HepG2 (cell line): Measurements from ENCODE around the gene BCLAF1. TPM values are rescaled to one million over a fixed set of nuclear protein-coding genes. Genes with fewer than 3 reads are reported as not detected.

Experiments used
- AKAP8 ChIP-seq: sonication (generic); formaldehyde crosslinking; IDR thresholded peaks from 2 replicates; pipeline ENCODE4 v1.5.1; 2020; ENCODE audit warnings: mild to moderate bottlenecking, missing genetic modification reagents
- BHLHE40 ChIP-seq: IDR thresholded peaks from 2 replicates; pipeline ENCODE4 v1.6.1; 2011; ENCODE audit warnings: low read length, improper control_type of control experiment
- CREB1 ChIP-seq, 2 experiments: fragments of 450-650 bp in 1 of 2; IDR thresholded peaks; 2 replicates each; pipeline ENCODE4 v1.6.1; 2016 to 2017; ENCODE audit warnings: control low read depth in 1 of 2, mild to moderate bottlenecking in 1 of 2, missing compliant biosample characterization in 1 of 2, missing genetic modification characterization in 1 of 2
- FOXC1 ChIP-seq: sonication (generic); formaldehyde crosslinking; IDR thresholded peaks from 2 replicates; pipeline ENCODE4 v1.8.0; 2022; ENCODE audit warnings: mild to moderate bottlenecking, missing genetic modification reagents, borderline replicate concordance
- FOXJ3 ChIP-seq: sonication (generic); formaldehyde crosslinking; IDR thresholded peaks from 2 replicates; pipeline ENCODE4 v1.4.0; 2020; ENCODE audit warnings: missing genetic modification reagents, mild to moderate bottlenecking, borderline replicate concordance
- GATAD2A ChIP-seq: IDR thresholded peaks from 2 replicates; pipeline ENCODE4 v1.6.1; 2016
- HNF4A ChIP-seq: sonication (generic); formaldehyde crosslinking; IDR thresholded peaks from 2 replicates; pipeline ENCODE4 v1.4.0; 2020; ENCODE audit warnings: missing genetic modification reagents
- IRF1 ChIP-seq: sonication (generic); formaldehyde crosslinking; IDR thresholded peaks from 2 replicates; pipeline ENCODE4 v1.4.0; 2020; ENCODE audit warnings: low read depth, mild to moderate bottlenecking, missing genetic modification reagents
- IRF2 ChIP-seq: IDR thresholded peaks from 2 replicates; pipeline ENCODE4 v1.6.1; 2018; ENCODE audit warnings: missing genetic modification reagents, missing compliant biosample characterization
- KDM4B ChIP-seq: sonication (generic); formaldehyde crosslinking; IDR thresholded peaks from 2 replicates; pipeline ENCODE4 v1.4.0; 2020; ENCODE audit warnings: missing genetic modification reagents
- LRRFIP1 ChIP-seq: sonication (generic); formaldehyde crosslinking; conservative IDR thresholded peaks from 2 replicates; pipeline ENCODE4 v1.4.0; 2020; ENCODE audit warnings: missing genetic modification reagents
- NRL ChIP-seq: sonication (generic); formaldehyde crosslinking; IDR thresholded peaks from 2 replicates; pipeline ENCODE4 v1.5.0; 2020; ENCODE audit warnings: missing genetic modification reagents, mild to moderate bottlenecking, moderate library complexity, borderline replicate concordance
- SATB2 ChIP-seq: sonication (generic); formaldehyde crosslinking; IDR thresholded peaks from 2 replicates; pipeline ENCODE4 v1.5.0; 2020; ENCODE audit warnings: missing genetic modification reagents
- SMAD3 ChIP-seq: sonication (generic); formaldehyde crosslinking; IDR thresholded peaks from 2 replicates; pipeline ENCODE4 v1.4.0; 2020; ENCODE audit warnings: missing genetic modification reagents
- STAG1 ChIP-seq: sonication (generic); formaldehyde crosslinking; IDR thresholded peaks from 2 replicates; pipeline ENCODE4 v1.4.0; 2020; ENCODE audit warnings: missing genetic modification reagents
- XRCC5 ChIP-seq: fragments of 200-400 bp; formaldehyde crosslinking; optimal IDR thresholded peaks from 2 replicates; pipeline ENCODE3; 2017; ENCODE audit warnings: mild to moderate bottlenecking, low read length
- YEATS4 ChIP-seq: sonication (generic); formaldehyde crosslinking; IDR thresholded peaks from 2 replicates; pipeline ENCODE4 v1.4.0; 2020; ENCODE audit warnings: missing genetic modification reagents, borderline replicate concordance
- ZBTB10 ChIP-seq: sonication (generic); formaldehyde crosslinking; IDR thresholded peaks from 2 replicates; pipeline ENCODE4 v1.4.0; 2020; ENCODE audit warnings: missing genetic modification reagents, borderline replicate concordance
- ZFP36L1 ChIP-seq: sonication (generic); formaldehyde crosslinking; IDR thresholded peaks from 2 replicates; pipeline ENCODE4 v1.8.0; 2022; ENCODE audit warnings: mild to moderate bottlenecking, missing genetic modification reagents, moderate library complexity
- ZNF20 ChIP-seq: sonication (generic); formaldehyde crosslinking; IDR thresholded peaks from 2 replicates; pipeline ENCODE4 v1.4.0; 2020; ENCODE audit warnings: mild to moderate bottlenecking, moderate library complexity, missing genetic modification reagents
- ZNF331 ChIP-seq: sonication (generic); formaldehyde crosslinking; IDR thresholded peaks from 2 replicates; pipeline ENCODE4 v1.4.0; 2020; ENCODE audit warnings: missing genetic modification reagents
- ZNF468 ChIP-seq: sonication (generic); formaldehyde crosslinking; IDR thresholded peaks from 2 replicates; pipeline ENCODE4 v1.8.0; 2022; ENCODE audit warnings: mild to moderate bottlenecking, moderate library complexity, missing genetic modification reagents
- polyA plus RNA-seq, 8 experiments: library from polyadenylated mRNA; depleted of rRNA in 3 of 8; stranded (reverse) in 7 of 8; unstranded in 1 of 8; fragments of >200 nt; fragmentation: Illumina TruSeq in 4 of 8; extraction: Trizol in 4 of 8; gene quantifications; 2 replicates each; pipeline versions ENCODE4 v1.2.1 to v1.2.3, GENCODE V29; 2011 to 2016; ENCODE audit warnings: low read depth in 4 of 8, missing spikeins in 1 of 8, mixed read lengths in 1 of 8; ENCODE audit not compliant: insufficient read depth in 1 of 8
- total RNA-seq, 5 experiments: library from RNA; depleted of rRNA; stranded (reverse); fragments of >200 nt; fragmentation: Illumina TruSeq; extraction: Trizol; gene quantifications; 2 replicates each; pipeline ENCODE4 v1.2.3, GENCODE V29; 2016; ENCODE audit warnings: low read depth in 1 of 5
- TF ChIP-seq, protein P1 (sequence below): sonication (generic); formaldehyde crosslinking; IDR thresholded peaks from 2 replicates; pipeline ENCODE4 v1.5.1; 2020; ENCODE audit warnings: missing genetic modification reagents, mild to moderate bottlenecking, borderline replicate concordance

Gene BCLAF1
- total and polyA plus RNA-seq, 2 of the 13 experiments (the other 11 are each of a cell fraction or from before 2014, with no cell fraction given), result 55.3 to 292 TPM

DNA sequence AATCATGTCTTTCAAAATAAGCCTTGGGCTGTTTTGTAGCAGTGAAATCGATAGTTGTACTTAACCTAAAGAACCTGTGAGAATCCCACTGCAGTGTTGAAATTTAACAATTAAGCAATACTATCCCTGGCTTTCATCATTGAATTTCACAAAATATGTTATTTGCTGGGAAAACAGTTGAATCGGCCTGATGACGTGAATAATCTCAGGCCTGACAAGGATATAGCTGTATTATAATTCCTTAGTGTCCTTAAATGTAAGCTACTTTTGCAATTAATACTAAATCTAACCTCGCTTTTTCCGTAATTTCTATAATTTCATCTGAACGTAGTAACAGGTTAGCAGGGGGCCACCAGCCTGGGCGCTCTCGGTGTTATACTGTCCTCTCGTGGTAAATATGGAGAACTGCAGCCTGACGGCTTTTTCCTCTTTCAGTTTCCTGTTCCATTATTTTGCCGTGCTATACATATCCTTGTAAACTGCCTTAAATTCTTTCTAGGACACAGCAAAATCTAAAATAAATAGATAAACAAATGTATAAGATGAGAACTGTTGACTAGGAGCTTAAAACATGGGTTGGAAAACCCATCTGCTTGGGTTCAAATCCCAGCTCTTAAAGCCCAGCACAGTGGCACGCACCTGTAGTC is 63.5 kb downstream of the BCLAF1 start (continued):
- no peak for TF ChIP-seq LRRFIP1 (CRISPR knock-in tag)
- TF ChIP-seq CREB1 (IDR thresholded peaks at IDR 0.05), result peak; percentile 65
- no peak for TF ChIP-seq CREB1 (CRISPR knock-in tag; IDR thresholded peaks at IDR 0.05)
- 0 out of 2 replicates have a peak, but pooled peaks have one; percentile 34 for TF ChIP-seq ZNF331
- TF ChIP-seq ZNF20 (CRISPR knock-in tag), result no peak
- no peak for TF ChIP-seq FOXC1 (CRISPR knock-in tag)
- TF ChIP-seq KDM4B (CRISPR knock-in tag), result no peak
- 0 out of 2 replicates have a peak, but pooled peaks have one; percentile 4 for TF ChIP-seq HNF4A (CRISPR knock-in tag)
- TF ChIP-seq ZFP36L1 (CRISPR knock-in tag), result peak; percentile 49; the same call in 1 of the 2 replicates
- peak; percentile 24; the same call in 1 of the 2 replicates for TF ChIP-seq FOXJ3 (CRISPR knock-in tag)
- TF ChIP-seq YEATS4 (CRISPR knock-in tag), result 0 out of 2 replicates have a peak, but pooled peaks have one; percentile 31
- TF ChIP-seq IRF2 (CRISPR knock-in tag), result 0 out of 2 replicates have a peak, but pooled peaks have one; percentile 48
- TF ChIP-seq GATAD2A (CRISPR knock-in tag), result peak; percentile 80
- TF ChIP-seq ZNF468 (CRISPR knock-in tag), result no peak
- peak; percentile 96 for TF ChIP-seq STAG1 (CRISPR knock-in tag)
- TF ChIP-seq SMAD3 (CRISPR knock-in tag), result peak; percentile 68
- no peak for TF ChIP-seq NRL (CRISPR knock-in tag)
- TF ChIP-seq XRCC5, result peak; percentile 24
- TF ChIP-seq SATB2 (CRISPR knock-in tag), result no peak
- no peak for TF ChIP-seq AKAP8
- TF ChIP-seq, protein P1, sequence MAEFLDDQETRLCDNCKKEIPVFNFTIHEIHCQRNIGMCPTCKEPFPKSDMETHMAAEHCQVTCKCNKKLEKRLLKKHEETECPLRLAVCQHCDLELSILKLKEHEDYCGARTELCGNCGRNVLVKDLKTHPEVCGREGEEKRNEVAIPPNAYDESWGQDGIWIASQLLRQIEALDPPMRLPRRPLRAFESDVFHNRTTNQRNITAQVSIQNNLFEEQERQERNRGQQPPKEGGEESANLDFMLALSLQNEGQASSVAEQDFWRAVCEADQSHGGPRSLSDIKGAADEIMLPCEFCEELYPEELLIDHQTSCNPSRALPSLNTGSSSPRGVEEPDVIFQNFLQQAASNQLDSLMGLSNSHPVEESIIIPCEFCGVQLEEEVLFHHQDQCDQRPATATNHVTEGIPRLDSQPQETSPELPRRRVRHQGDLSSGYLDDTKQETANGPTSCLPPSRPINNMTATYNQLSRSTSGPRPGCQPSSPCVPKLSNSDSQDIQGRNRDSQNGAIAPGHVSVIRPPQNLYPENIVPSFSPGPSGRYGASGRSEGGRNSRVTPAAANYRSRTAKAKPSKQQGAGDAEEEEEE (CRISPR knock-in tag), result no peak
- TF ChIP-seq ZBTB10, result 0 out of 2 replicates have a peak, but pooled peaks have one; percentile 45
- no peak for TF ChIP-seq IRF1 (CRISPR knock-in tag)
- no peak for TF ChIP-seq BHLHE40
